ENCODE results near the gene RBPMS2. TPM values are rescaled to one million over a fixed set of nuclear protein-coding genes. Genes with fewer than 3 reads are reported as not detected.

Gene RBPMS2
- total RNA-seq, 1 donor from 2014 or later, result 19.7 TPM

- H3K27ac Mint-ChIP-seq, result no peak overlapping the region
- H3K4me3 Mint-ChIP-seq, result no peak overlapping the region
- H3K4me1 Mint-ChIP-seq (ENCODE audit: unreplicated experiment), result peaks cover 4% of the 10 kb centered on the region
- H3K27me3 Mint-ChIP-seq, result no peaks in the 10 kb centered on the region
- no peak for TF ChIP-seq CTCF (conservative IDR thresholded peaks at IDR 0.05)
- no peaks in the 10 kb centered on the region for H3K36me3 Mint-ChIP-seq
- H3K9me3 Mint-ChIP-seq, result no peaks in the 10 kb centered on the region
- DNase-seq (ENCODE audit: extremely low spot score, unreplicated experiment), result no peak
These were observed 19.9 kb downstream of the RBPMS2 start for GRCh38 chr15:64755427-64755940.

DNA sequence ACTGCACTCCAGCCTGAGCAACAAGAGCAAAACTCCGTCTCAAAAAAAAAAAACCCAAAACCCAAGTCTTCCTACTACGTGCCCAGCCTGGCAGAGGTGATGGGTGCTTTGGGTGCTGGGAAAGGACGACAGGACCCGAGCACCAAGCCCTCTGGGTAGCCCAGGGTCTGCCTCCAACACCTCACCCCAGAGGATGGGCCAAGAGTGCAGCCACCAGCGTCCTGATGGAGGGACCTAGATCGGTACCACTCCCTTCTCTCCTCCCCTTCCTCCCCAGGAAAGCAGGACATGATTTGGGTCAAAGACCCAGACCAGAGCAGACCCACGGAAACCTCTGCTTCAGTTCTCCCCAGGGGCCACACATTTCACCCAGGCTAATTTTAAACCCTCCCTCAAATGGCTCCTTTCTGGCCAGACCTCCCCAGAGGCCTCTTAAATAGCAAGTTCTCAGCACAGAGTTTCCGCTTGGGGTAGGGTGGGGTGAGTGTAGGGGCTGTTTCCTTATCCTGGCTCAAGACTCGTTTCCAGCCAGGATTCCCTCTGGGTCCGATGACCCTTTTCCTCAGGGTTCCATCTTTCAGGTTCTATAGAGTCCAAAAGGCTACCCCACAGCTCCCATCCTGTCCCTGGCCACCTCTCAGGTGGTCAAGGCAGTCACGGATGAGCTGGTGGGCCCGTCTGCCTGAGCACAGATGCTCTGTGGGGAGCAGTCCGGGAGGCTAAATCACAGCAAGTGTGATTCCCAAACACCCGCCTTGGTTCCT lies 20.5 kb downstream of the RBPMS2 start:
- H3K4me1 Mint-ChIP-seq (ENCODE audit: unreplicated experiment), result peaks cover 11% of the 10 kb centered on the region
- H3K9me3 Mint-ChIP-seq, result no peaks in the 10 kb centered on the region
- no peaks in the 10 kb centered on the region for H3K27me3 Mint-ChIP-seq
- no peaks in the 10 kb centered on the region for H3K36me3 Mint-ChIP-seq
- TF ChIP-seq CTCF (conservative IDR thresholded peaks at IDR 0.05), result no peak
- H3K27ac Mint-ChIP-seq, result no peak overlapping the region
- no peak overlapping the region for H3K4me3 Mint-ChIP-seq
- no peak for DNase-seq (ENCODE audit: extremely low spot score, unreplicated experiment)

DNA sequence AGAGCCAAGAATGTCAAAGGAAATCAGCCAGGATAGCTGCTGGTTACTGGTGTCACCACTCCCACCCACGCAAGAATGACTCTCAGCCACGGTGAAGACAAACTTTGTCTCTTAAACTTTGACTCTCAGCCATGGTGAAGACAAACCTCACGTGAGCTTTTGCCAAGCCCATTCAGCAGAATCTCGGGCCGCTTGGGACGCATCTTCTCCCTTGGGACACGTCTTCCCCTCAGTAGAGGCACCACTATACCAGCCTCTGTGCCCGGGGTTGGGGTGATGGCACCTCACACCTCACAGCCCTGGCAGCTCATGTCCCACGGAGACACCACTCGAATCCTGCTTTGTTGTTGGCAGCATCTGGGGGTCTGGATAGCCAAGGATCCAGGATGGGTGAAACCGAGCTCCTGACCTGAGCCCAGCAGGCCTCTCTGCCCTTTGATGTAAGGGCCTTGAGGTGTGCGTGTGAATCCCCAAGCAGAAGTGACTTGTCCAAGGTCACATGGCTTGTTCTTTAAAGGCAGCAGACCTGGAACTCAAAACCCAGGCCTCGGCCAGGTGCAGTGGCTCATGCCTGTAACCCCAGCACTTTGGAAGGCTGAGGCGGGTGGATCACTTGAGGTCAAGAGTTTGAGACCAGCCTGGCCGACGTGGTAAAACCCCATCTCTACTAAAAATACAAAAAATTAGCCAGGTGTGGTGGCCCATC lies 21.8 kb downstream of the RBPMS2 start:
- no peak overlapping the region for H3K27ac Mint-ChIP-seq
- no peaks in the 10 kb centered on the region for H3K36me3 Mint-ChIP-seq
- DNase-seq (ENCODE audit: extremely low spot score, unreplicated experiment), result no peak
- peaks cover 18% of the 10 kb centered on the region for H3K4me1 Mint-ChIP-seq (ENCODE audit: unreplicated experiment)
- no peaks in the 10 kb centered on the region for H3K27me3 Mint-ChIP-seq
- H3K4me3 Mint-ChIP-seq, result no peak overlapping the region
- H3K9me3 Mint-ChIP-seq, result no peaks in the 10 kb centered on the region
- no peak for TF ChIP-seq CTCF (conservative IDR thresholded peaks at IDR 0.05)

GRCh38 chr15:64751464-64751863 lies 23.9 kb downstream of the RBPMS2 start:
- Mint-ChIP-seq H3K4me1 (ENCODE audit: unreplicated experiment) (peaks cover 18% of the 10 kb centered on the region), H3K27ac (no peak overlapping the region), H3K9me3 (no peaks in the 10 kb centered on the region), H3K4me3 (no peak overlapping the region), H3K36me3 (no peaks in the 10 kb centered on the region), H3K27me3 (no peaks in the 10 kb centered on the region)
- TF ChIP-seq CTCF (conservative IDR thresholded peaks at IDR 0.05), result no peak
- DNase-seq (ENCODE audit: extremely low spot score, unreplicated experiment), result no peak

- Mint-ChIP-seq H3K4me1 (ENCODE audit: unreplicated experiment) (peaks cover 18% of the 10 kb centered on the region), H3K27ac (peak overlapping the region; percentile 7), H3K27me3 (no peaks in the 10 kb centered on the region), H3K9me3 (no peaks in the 10 kb centered on the region), H3K36me3 (no peaks in the 10 kb centered on the region), H3K4me3 (no peak overlapping the region)
- TF ChIP-seq CTCF (conservative IDR thresholded peaks at IDR 0.05), result peak; percentile 24
- no peak for DNase-seq (ENCODE audit: extremely low spot score, unreplicated experiment)
These were observed 25.3 kb downstream of the RBPMS2 start for GRCh38 chr15:64749999-64750657.

Data from type B pancreatic cell (in vitro differentiated cells).